HUES48 (cell line): ENCODE measurements around the gene RPS29.
A peak's percentile ranks its signal among the peaks of the same experiment; 100 is the strongest.

Source experiments
- H3K27ac ChIP-seq: one replicate; pipeline ENCODE4 v1.7.0; 2013; ENCODE audit warnings: low read depth, low read length, inconsistent platforms
- H3K27me3 ChIP-seq: 2 replicates; pipeline ENCODE4 v1.6.1; 2013; ENCODE audit warnings: mild to moderate bottlenecking, low read length; ENCODE audit not compliant: control insufficient read depth, insufficient read depth
- H3K36me3 ChIP-seq: 2 replicates; pipeline ENCODE4 v1.6.1; 2013; ENCODE audit warnings: low read length; ENCODE audit not compliant: control insufficient read depth, insufficient read depth
- H3K4me1 ChIP-seq: 2 replicates; pipeline ENCODE4 v1.6.1; 2013; ENCODE audit warnings: mild to moderate bottlenecking, low read length; ENCODE audit not compliant: control insufficient read depth, insufficient read depth
- H3K4me3 ChIP-seq: 2 replicates; pipeline ENCODE4 v1.5.1; 2013; ENCODE audit warnings: mild to moderate bottlenecking, low read depth, low read length
- H3K9ac ChIP-seq: 2 replicates; pipeline ENCODE4 v1.6.1; 2013; ENCODE audit warnings: mild to moderate bottlenecking, low read depth, low read length, moderate library complexity
- H3K9me3 ChIP-seq: 2 replicates; pipeline ENCODE4 v1.6.1; 2013; ENCODE audit warnings: low read length; ENCODE audit not compliant: control insufficient read depth, insufficient read depth

Gene RPS29

DNA sequence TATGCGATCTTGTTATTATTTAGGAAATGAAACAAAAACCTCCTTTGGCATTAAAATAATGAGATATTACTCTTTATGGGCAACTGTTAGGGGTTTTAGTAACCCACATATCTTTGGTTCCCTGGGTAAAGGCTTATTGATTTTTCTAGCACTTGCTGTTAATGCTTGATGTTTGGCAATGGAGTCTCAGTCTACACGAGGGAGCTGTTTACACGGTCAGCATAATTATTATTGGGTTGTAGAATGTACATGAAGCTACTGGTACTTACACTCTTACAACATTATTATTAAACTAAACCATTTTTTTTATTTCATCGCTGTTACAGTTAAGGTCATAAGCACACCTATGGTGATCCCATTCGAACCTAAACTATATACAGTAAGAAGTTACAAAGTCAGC lies 12.1 kb downstream of the RPS29 start:
- H3K9ac ChIP-seq, result no peak overlapping the region
- H3K4me1 ChIP-seq, result no peaks in the 10 kb centered on the region
- no peaks in the 10 kb centered on the region; the same call in 1 of the 2 replicates for H3K9me3 ChIP-seq
- H3K4me3 ChIP-seq, result no peak overlapping the region
- no peak overlapping the region for H3K27ac ChIP-seq
- no peaks in the 10 kb centered on the region for H3K27me3 ChIP-seq
- H3K36me3 ChIP-seq, result peaks cover 41% of the 10 kb centered on the region

DNA sequence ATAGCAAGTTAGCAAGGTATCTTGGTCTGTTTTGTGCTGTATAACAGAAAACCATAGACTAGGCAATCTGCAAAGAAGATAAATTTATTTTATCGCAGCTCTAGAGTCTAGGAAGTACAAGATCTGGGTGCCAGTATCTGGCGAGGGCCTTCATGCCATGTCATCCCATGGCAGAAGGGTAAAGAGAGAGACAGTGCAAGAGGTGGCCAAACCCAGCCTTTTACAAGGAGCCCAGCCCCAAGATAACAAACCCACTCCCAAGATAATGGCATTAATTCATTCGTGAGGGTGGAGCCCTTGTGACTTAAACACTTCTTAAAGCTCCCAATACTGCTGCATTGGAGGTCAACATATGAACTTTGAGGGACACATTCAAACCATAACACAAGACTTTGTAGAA lies 16.9 kb downstream of the RPS29 start:
- no peak overlapping the region for H3K9ac ChIP-seq
- no peaks in the 10 kb centered on the region for H3K4me1 ChIP-seq

DNA sequence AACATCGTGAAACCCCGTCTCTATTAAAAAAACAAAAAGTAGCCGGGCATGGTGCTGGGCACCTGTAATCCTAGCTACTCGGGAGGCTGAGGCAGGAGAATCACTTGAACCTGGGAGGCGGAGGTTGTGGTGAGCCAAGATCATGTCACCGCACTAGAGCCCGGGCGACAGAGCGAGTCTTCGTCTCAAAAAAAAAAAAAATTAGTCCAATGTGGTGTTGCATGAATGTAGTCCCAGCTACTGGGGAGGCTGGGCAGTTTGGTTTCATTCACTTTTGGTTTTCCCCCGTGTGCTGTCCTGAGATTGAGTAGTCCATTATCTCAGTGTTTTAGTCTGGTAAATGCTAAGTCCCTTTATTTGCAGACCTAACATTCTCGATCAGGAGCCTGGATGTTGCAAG lies 19.5 kb downstream of the RPS29 start:
- H3K4me1 ChIP-seq, result no peaks in the 10 kb centered on the region
- no peaks in the 10 kb centered on the region for H3K27me3 ChIP-seq
- no peaks in the 10 kb centered on the region; the same call in 1 of the 2 replicates for H3K9me3 ChIP-seq
- no peak overlapping the region for H3K27ac ChIP-seq
- H3K4me3 ChIP-seq, result no peak overlapping the region
- 0 out of 2 replicates have a peak, but pooled peaks cover 4% of the 10 kb centered on the region for H3K36me3 ChIP-seq
- no peak overlapping the region for H3K9ac ChIP-seq

More for the DNA sequence above, 16.9 kb downstream of the RPS29 start:
- Histone ChIP-seq H3K27me3 (no peaks in the 10 kb centered on the region), H3K27ac (no peak overlapping the region), H3K36me3 (peaks cover 7% of the 10 kb centered on the region; the same call in 1 of the 2 replicates), H3K4me3 (no peak overlapping the region), H3K9me3 (no peaks in the 10 kb centered on the region; the same call in 1 of the 2 replicates)

DNA sequence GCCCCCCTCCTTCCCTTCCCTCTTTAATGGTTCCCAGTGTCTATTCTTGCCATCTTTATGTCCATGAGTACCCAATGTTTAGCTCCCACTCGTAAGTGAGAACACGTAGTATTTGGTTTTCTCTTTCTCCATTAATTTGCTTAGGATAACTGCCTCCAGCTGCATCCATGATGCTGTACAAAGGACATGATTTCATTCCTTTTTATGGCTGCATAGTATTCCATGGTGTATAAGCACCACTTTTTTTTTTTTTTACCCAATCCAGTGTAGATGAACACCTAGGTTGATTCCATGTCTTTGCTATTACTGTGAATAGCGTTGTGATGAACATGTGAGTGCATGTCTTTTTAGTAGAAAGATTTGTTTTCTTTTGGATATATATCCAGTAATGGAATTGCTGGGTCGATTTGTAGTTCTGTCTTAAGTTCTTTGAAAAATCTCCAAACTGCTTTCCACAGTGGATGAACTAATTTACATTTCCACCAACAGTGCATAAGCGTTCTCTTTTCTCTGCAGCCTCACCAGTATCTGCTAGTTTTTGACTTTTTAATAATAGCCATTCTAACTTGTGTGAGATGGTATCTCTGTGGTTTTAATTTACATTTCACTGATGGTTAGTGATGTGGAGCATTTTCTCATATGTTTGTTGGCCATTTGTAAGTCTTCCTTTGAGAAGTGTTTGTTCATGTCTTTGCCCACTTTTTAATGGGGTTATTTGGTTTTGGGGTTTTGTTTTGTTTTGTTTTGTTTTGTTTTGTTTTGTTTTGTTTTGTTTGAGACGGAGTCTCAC lies 26.0 kb downstream of the RPS29 start:
- no peaks in the 10 kb centered on the region for H3K27me3 ChIP-seq
- H3K27ac ChIP-seq, result no peak overlapping the region
- no peaks in the 10 kb centered on the region for H3K36me3 ChIP-seq
- no peaks in the 10 kb centered on the region for H3K4me1 ChIP-seq
- no peak overlapping the region for H3K4me3 ChIP-seq
- H3K9me3 ChIP-seq, result no peaks in the 10 kb centered on the region
- H3K9ac ChIP-seq, result no peak overlapping the region

DNA sequence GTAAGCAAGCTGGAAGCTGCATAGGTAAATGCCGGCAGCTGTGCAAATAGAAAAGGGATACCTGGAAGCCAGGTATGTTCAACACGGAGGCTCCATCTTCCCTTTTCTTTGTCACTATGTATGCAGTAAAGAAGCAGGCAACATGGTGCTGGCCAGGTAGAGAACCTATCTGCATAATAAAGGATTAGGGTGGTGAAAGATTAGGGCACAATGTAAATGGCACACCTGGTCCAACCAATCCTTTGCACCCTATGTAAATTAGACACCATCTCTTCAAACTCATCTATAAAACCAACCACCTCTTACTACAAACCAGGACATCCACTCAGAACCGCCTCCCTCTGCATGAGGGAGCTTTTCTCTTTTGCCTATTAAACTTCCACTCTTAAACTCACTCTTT lies 32.3 kb downstream of the RPS29 start:
- H3K27me3 ChIP-seq, result no peaks in the 10 kb centered on the region
- no peak overlapping the region for H3K4me3 ChIP-seq
- no peak overlapping the region for H3K27ac ChIP-seq
- H3K4me1 ChIP-seq, result peaks cover 15% of the 10 kb centered on the region
- no peak overlapping the region for H3K9ac ChIP-seq
- no peaks in the 10 kb centered on the region for H3K36me3 ChIP-seq
- 0 out of 2 replicates have a peak, but pooled peaks cover 2% of the 10 kb centered on the region for H3K9me3 ChIP-seq

DNA sequence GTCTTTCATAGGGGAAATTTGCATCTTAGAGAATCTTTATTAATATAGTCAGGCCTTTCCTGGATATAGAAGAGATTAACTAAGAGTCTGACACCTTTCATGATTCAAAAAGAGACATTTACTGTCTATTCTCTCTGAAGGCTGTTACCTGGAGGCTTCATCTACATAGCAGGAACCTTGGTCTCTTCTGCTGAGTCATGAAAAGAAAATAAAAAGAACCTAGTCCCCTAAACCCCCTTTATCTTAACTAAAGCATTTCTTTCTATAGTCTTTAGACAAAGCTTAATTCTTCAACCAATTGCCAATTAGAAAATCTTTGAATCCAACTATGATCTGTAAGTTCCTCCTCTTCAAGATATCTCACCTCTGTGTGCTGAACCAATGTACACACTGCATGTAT lies 33.1 kb downstream of the RPS29 start:
- no peaks in the 10 kb centered on the region for H3K36me3 ChIP-seq
- H3K9me3 ChIP-seq, result 0 out of 2 replicates have a peak, but pooled peaks cover 2% of the 10 kb centered on the region
- H3K4me1 ChIP-seq, result peaks cover 15% of the 10 kb centered on the region
- H3K9ac ChIP-seq, result no peak overlapping the region
- H3K4me3 ChIP-seq, result no peak overlapping the region
- no peak overlapping the region for H3K27ac ChIP-seq
- H3K27me3 ChIP-seq, result no peaks in the 10 kb centered on the region

DNA sequence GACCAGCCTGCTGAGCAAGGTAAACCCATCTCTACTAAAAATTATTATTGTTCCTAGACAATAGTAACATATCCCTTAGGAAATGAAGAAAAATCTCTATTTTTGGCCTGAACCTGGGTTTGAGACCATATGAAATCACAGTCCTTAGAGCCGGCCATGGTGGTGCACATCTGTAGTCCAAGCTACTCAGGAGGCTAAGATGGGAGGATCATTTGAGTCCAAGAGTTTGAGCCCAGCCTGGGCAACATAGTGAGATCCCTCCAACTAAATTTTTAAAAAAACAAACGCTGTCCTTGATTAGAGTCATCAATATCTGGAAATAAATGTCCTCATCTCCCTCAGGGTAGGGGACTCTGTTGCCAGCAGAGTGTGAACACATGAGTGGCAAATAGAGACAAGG lies 34.6 kb downstream of the RPS29 start:
- Histone ChIP-seq H3K9ac (no peak overlapping the region), H3K4me1 (peaks cover 18% of the 10 kb centered on the region), H3K36me3 (no peaks in the 10 kb centered on the region), H3K27ac (no peak overlapping the region), H3K4me3 (no peak overlapping the region), H3K9me3 (0 out of 2 replicates have a peak, but pooled peaks cover 2% of the 10 kb centered on the region), H3K27me3 (no peaks in the 10 kb centered on the region)

DNA sequence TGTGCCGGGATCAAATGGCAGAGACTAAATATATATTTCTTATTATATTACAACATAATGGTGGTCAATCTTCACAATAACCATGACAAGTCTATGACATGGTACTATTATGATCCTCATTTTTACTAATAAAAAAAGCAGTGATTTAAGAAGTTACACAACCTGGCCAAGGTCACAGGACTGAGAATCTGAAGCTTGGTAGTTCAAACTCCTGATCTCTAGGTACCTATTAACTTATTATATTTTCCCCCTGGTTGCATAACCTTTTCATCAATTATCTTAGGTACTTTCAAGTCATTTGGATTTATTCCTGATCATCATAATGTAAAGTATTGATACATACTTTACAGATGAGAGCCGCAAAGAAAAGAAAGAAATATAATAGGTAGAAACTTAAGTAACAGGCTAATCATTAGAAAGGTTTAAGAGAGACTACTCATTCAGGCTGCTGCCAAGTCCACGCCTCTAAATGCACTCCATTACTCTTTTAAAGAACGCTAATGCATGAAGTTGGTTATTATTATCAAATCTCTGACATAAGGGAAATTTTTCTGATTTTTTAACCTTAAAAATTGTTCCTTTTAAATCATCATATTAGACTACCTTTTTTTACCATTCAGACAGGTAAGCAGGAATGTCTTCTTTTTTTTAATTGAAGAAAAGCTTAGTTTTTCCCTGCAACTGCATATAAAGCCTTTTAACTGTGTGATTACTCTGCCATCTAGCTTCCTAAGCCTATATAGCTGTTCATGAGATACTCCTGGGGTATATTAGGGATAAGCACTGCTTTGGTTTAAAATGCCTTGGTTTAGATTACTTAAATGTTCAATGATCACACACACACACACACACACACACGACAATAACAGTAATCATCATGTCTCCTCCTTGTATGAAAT lies 35.6 kb downstream of the RPS29 start:
- H3K27me3 ChIP-seq, result no peaks in the 10 kb centered on the region
- peaks cover 18% of the 10 kb centered on the region for H3K4me1 ChIP-seq
- H3K27ac ChIP-seq, result peak overlapping the region; percentile 43
- H3K9me3 ChIP-seq, result 0 out of 2 replicates have a peak, but pooled peaks cover 2% of the 10 kb centered on the region
- no peak overlapping the region for H3K9ac ChIP-seq
- no peaks in the 10 kb centered on the region for H3K36me3 ChIP-seq
- H3K4me3 ChIP-seq, result peak overlapping the region; percentile 9; the same call in 1 of the 2 replicates

DNA sequence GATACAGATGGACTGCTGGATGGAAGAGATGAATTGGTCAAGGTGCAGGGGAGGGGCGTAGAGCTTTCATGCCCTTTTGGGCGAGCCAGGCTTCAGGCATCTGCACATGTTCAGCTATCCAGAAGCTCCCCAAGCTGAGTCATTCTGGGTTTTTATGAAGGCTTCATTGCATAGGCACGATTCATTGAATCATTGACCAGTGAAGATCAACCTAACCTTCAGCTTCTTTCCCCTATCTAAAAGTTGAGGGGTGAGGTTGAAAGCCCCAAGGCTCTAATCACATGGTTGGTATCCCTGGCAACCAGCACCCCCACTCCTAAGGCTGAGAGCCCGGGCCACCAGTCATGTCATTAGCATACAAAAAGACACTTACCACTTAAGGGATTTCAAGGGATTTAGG lies 36.3 kb downstream of the RPS29 start:
- peak overlapping the region; percentile 18; the same call in 1 of the 2 replicates for H3K4me3 ChIP-seq
- 0 out of 2 replicates have a peak, but pooled peaks cover 2% of the 10 kb centered on the region for H3K9me3 ChIP-seq
- H3K9ac ChIP-seq, result no peak overlapping the region
- H3K36me3 ChIP-seq, result no peaks in the 10 kb centered on the region
- H3K4me1 ChIP-seq, result peaks cover 18% of the 10 kb centered on the region
- no peaks in the 10 kb centered on the region for H3K27me3 ChIP-seq
- H3K27ac ChIP-seq, result no peak overlapping the region

DNA sequence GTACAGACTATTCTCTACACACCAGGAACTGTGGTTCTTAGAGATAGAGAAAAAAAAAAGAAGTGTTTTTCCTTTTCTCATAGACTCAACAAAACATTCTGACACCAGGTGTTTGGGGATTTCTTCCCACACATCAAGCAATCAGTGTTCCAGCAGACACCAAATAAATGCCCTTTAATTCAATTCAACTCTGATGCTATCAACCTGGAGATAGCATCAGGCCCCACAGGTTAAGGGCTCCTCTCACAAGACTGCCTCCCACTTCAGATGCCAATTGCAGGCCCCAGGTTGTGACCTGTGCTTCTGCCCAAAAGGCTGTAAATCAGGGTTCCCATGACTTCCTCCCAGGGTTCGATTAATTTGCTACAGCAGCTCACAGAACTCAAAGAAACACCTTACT lies 36.7 kb downstream of the RPS29 start:
- H3K27me3 ChIP-seq, result no peaks in the 10 kb centered on the region
- no peaks in the 10 kb centered on the region for H3K36me3 ChIP-seq
- no peak overlapping the region for H3K9ac ChIP-seq
- no peak overlapping the region for H3K27ac ChIP-seq
- peaks cover 18% of the 10 kb centered on the region for H3K4me1 ChIP-seq
- no peak overlapping the region for H3K4me3 ChIP-seq
- 0 out of 2 replicates have a peak, but pooled peaks cover 2% of the 10 kb centered on the region for H3K9me3 ChIP-seq
